Osteoblast (primary cell): Measurements from ENCODE around the gene CP. TPM values are rescaled to one million over a fixed set of nuclear protein-coding genes. Genes with fewer than 3 reads are reported as not detected.
A peak's percentile ranks its signal among the peaks of the same experiment; 100 is the strongest.

Experiments
- DNase-seq: peaks from one replicate; pipeline ENCODE4 v3.0.0; 2011; ENCODE audit warnings: low spot score, mixed read lengths; ENCODE audit not compliant: insufficient read length; ENCODE audit errors: missing footprints
- H2AFZ ChIP-seq: 2 replicates; pipeline ENCODE4 v1.6.0; 2011; ENCODE audit warnings: mild to moderate bottlenecking, low read length
- H3K27ac ChIP-seq: 2 replicates; pipeline ENCODE4 v1.5.1; 2011; ENCODE audit warnings: mild to moderate bottlenecking, low read depth, low read length, moderate library complexity
- H3K27me3 ChIP-seq: 2 replicates; pipeline ENCODE4 v1.6.0; 2012; ENCODE audit warnings: mild to moderate bottlenecking, control low read depth, inconsistent platforms, low read length, moderate library complexity; ENCODE audit not compliant: insufficient read depth
- H3K36me3 ChIP-seq: 2 replicates; pipeline ENCODE4 v1.5.1; 2011; ENCODE audit warnings: mild to moderate bottlenecking, low read length, control low read depth, moderate library complexity; ENCODE audit not compliant: insufficient read depth
- H3K4me1 ChIP-seq: 2 replicates; pipeline ENCODE4 v1.5.1; 2011; ENCODE audit warnings: mild to moderate bottlenecking, low read length, control low read depth, moderate library complexity; ENCODE audit not compliant: insufficient read depth
- H3K4me2 ChIP-seq: 2 replicates; pipeline ENCODE4 v1.6.0; 2011; ENCODE audit warnings: mild to moderate bottlenecking, low read length; ENCODE audit not compliant: insufficient read depth
- H3K4me3 ChIP-seq: fragments of 200-600 bp; sonication (generic); 3 replicates; pipeline ENCODE4 v1.5.1; 2012; ENCODE audit warnings: mild to moderate bottlenecking, low read length, inconsistent platforms; ENCODE audit not compliant: insufficient read depth
- H3K79me2 ChIP-seq: 2 replicates; pipeline ENCODE4 v1.6.0; 2012; ENCODE audit warnings: mild to moderate bottlenecking, low read length, control low read depth, inconsistent platforms; ENCODE audit not compliant: insufficient read depth
- H3K9me3 ChIP-seq: 2 replicates; pipeline ENCODE4 v1.5.1; 2011; ENCODE audit warnings: low read depth, low read length, control low read depth
- H4K20me1 ChIP-seq: 2 replicates; pipeline ENCODE4 v1.6.0; 2012; ENCODE audit warnings: mild to moderate bottlenecking, low read length, control low read depth; ENCODE audit not compliant: insufficient read depth
- CTCF ChIP-seq: IDR thresholded peaks from 2 replicates; pipeline ENCODE4 v1.5.1; 2011; ENCODE audit warnings: mild to moderate bottlenecking, low read depth, low read length, moderate library complexity; ENCODE audit errors: extremely low read depth
- total RNA-seq: library from RNA; depleted of rRNA; stranded (reverse); fragments of >200 nt; gene quantifications from 2 replicates; pipeline ENCODE4 v1.2.3, GENCODE V29; 2012

Gene CP
- total RNA-seq, 1 donor, result 1.4 TPM

DNA sequence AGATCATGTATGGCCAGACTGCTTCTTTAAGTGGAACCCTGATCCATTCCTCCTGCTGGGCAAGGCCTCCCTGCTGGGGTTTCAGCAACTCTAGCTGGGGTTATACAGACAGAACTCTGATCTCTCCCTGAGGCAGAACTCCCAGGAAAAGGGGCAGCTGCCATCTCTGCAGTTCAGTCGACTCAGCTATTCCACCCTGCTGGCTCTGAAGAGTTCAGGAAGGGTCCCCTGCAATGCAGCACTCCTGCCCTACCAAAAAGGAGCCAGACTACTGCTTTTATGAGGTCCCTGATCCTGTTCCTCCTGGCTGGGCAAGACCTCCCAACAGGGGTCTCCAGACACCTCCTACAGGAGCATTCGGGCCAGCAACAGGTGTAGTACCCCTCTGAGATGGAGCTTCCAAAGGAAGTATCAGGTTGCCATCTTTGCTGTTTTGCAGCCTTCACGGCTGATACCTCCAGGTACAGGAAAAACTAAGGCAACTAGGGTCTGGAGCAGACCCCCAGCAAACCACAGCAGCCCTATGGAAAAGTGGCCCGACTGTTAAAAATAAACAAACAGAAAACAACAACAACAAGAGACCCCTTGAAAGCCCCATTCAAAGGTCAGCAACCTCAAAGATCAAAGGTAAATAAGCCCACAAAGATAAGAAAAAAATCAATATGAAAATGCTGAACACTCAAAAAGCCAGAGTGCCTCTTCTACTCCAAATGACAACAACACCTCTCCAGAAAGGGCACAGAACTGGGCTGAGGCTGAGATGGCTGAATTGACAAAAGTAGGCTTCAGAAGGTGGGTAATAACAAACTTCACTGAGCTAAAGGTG is 14.2 kb upstream of the CP start:
- Histone ChIP-seq H3K4me1 (no peaks in the 10 kb centered on the region), H3K36me3 (no peaks in the 10 kb centered on the region), H3K27ac (no peak overlapping the region), H4K20me1 (no peaks in the 10 kb centered on the region), H3K9me3 (no peaks in the 10 kb centered on the region), H3K4me3 (no peak overlapping the region), H3K4me2 (no peak overlapping the region), H3K27me3 (no peaks in the 10 kb centered on the region), H3K79me2 (no peaks in the 10 kb centered on the region), H2AFZ (no peak overlapping the region)
- no peak for TF ChIP-seq CTCF
- DNase-seq, result no peak

DNA sequence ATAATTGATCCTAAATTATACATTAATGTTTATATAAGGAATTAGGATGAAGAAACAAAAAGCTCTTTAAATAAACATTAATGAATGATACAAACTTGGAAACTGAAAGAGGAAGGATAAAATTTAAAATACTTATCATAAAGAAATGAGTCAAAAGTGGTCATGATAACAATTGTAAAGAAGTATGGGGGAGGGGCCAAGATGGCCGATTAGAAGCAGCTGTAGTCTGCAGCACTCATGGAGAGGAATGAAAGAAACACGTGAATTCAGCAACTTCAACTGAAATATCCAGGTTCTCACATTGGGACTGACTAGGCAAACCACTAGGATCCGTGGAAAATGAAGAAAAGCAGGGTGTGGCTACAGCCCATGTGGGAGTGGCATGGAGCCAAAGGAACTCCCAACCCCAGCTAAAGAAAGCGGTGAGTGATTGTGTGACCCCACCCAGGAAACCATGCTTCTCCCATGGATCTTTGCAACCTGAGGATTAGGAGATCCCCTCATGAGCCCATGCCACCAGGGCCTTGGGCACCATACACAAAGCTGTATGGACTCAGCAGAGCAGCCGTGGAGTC is 13.1 kb upstream of the CP start:
- DNase-seq, result peak; percentile 46
- no peak overlapping the region for H2AFZ ChIP-seq
- no peak overlapping the region for H3K4me3 ChIP-seq

DNA sequence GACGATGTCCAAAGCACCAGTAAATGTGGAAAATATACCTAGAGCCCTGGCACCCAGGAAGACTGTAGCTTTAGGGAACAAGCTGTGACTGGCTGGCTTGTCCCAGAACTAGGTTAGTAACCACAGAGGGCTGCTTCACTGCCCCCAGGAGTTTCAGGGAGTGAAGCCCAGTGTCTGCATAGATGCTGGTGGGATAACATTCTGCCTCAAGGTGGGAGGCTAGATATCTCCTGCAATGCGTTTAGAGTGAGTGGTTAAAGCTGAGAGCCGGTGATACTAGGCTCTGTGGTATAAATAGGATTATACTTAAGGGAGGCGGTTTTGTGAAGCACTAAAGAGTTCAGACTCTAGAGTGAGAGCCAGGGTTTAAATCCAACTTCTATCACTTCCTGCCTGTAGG is 11.7 kb upstream of the CP start:
- Histone ChIP-seq H3K79me2 (no peaks in the 10 kb centered on the region), H3K4me1 (no peaks in the 10 kb centered on the region), H2AFZ (no peak overlapping the region), H3K4me3 (no peak overlapping the region), H3K27me3 (no peaks in the 10 kb centered on the region), H3K27ac (no peak overlapping the region), H3K4me2 (no peak overlapping the region), H3K9me3 (no peaks in the 10 kb centered on the region), H4K20me1 (no peaks in the 10 kb centered on the region), H3K36me3 (no peaks in the 10 kb centered on the region)
- no peak for TF ChIP-seq CTCF
- DNase-seq, result no peak

More for the DNA sequence above, 13.1 kb upstream of the CP start:
- H3K9me3 ChIP-seq, result no peaks in the 10 kb centered on the region
- no peak overlapping the region for H3K4me2 ChIP-seq
- H3K27me3 ChIP-seq, result no peaks in the 10 kb centered on the region
- H4K20me1 ChIP-seq, result no peaks in the 10 kb centered on the region
- no peak for TF ChIP-seq CTCF
- no peaks in the 10 kb centered on the region for H3K36me3 ChIP-seq
- H3K4me1 ChIP-seq, result no peaks in the 10 kb centered on the region
- no peaks in the 10 kb centered on the region for H3K79me2 ChIP-seq
- H3K27ac ChIP-seq, result no peak overlapping the region

GRCh38 chr3:149231871-149232270 is 10.2 kb upstream of the CP start:
- no peak overlapping the region for H2AFZ ChIP-seq
- no peak overlapping the region for H3K27ac ChIP-seq
- no peaks in the 10 kb centered on the region for H3K9me3 ChIP-seq
- H3K79me2 ChIP-seq, result no peaks in the 10 kb centered on the region
- no peaks in the 10 kb centered on the region for H3K27me3 ChIP-seq
- H3K4me3 ChIP-seq, result no peak overlapping the region
- H3K4me2 ChIP-seq, result no peak overlapping the region
- peaks cover 5% of the 10 kb centered on the region for H3K4me1 ChIP-seq
- TF ChIP-seq CTCF, result no peak
- DNase-seq, result no peak
- H4K20me1 ChIP-seq, result no peaks in the 10 kb centered on the region
- no peaks in the 10 kb centered on the region for H3K36me3 ChIP-seq
